ENCODE measurements around the gene AFF3. TPM values are rescaled to one million over a fixed set of nuclear protein-coding genes. Genes with fewer than 3 reads are reported as not detected.
A peak's percentile ranks its signal among the peaks of the same experiment; 100 is the strongest.

The AFF3 gene
- total and polyA plus RNA-seq, 2 donors (not counting 1 experiment from before 2014, with no cell fraction given): 0.50 to 2.5 TPM

DNA sequence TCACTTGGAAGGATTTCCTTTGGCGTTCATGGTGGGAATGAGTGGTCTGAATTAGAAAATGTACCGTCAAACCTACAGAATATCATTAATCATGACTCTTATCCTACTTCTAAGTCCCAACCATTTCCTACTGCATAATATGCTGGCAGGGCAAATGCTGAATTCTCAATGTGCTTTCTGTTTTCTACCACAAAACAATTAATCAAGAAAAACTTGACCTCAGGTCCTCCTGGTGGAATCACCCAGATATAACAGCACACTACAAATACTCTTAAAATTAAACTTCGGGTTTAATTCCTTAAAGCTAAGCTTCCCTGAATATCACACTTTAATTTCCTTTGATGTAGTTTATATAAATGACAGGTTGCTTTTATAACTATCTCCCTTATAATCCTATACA, 301.6 kb downstream of the AFF3 start:
- TF ChIP-seq, protein P1, sequence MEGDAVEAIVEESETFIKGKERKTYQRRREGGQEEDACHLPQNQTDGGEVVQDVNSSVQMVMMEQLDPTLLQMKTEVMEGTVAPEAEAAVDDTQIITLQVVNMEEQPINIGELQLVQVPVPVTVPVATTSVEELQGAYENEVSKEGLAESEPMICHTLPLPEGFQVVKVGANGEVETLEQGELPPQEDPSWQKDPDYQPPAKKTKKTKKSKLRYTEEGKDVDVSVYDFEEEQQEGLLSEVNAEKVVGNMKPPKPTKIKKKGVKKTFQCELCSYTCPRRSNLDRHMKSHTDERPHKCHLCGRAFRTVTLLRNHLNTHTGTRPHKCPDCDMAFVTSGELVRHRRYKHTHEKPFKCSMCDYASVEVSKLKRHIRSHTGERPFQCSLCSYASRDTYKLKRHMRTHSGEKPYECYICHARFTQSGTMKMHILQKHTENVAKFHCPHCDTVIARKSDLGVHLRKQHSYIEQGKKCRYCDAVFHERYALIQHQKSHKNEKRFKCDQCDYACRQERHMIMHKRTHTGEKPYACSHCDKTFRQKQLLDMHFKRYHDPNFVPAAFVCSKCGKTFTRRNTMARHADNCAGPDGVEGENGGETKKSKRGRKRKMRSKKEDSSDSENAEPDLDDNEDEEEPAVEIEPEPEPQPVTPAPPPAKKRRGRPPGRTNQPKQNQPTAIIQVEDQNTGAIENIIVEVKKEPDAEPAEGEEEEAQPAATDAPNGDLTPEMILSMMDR (conservative IDR thresholded peaks at IDR 0.05 in 1 of 2, IDR thresholded peaks at IDR 0.05 in 1 of 2; ENCODE audit: low read depth in 1 of 2, low read length in 2 of 2): no peak
- Histone ChIP-seq H3K9ac (ENCODE audit: insufficient read depth, low read length) (no peak overlapping the region), H2AFZ (ENCODE audit: low read length) (no peak overlapping the region), H3K27ac (ENCODE audit: insufficient read depth, low read length) (no peak overlapping the region), H3K79me2 (ENCODE audit: control insufficient read depth, insufficient read depth, low read length) (no peaks in the 10 kb centered on the region), H3K4me2 (ENCODE audit: extremely low read depth, insufficient read depth, low read length) (no peak overlapping the region), H4K20me1 (ENCODE audit: control insufficient read depth, extremely low read depth, insufficient read depth, low read length) (no peaks in the 10 kb centered on the region), H3K4me3 (replicated peaks in 1 of 4; ENCODE audit: control extremely low read depth in 1 of 4, insufficient read depth in 1 of 4, low read depth in 3 of 4, low read length in 4 of 4) (no peak overlapping the region), H3K9me3 (ENCODE audit: control insufficient read depth, insufficient read depth, low read depth, low read length) (no peaks in the 10 kb centered on the region), H3K27me3 (ENCODE audit: control insufficient read depth, insufficient read depth, low read length) (no peaks in the 10 kb centered on the region), H3K36me3 (ENCODE audit: control insufficient read depth, insufficient read depth, low read length) (no peaks in the 10 kb centered on the region), H3K4me1 (ENCODE audit: control insufficient read depth, extremely low read depth, insufficient read depth, low read length) (no peaks in the 10 kb centered on the region)
- peak in 1 of 2 donors; percentile 54 for DNase-seq (ENCODE audit: low read depth in 2 of 2)

DNA sequence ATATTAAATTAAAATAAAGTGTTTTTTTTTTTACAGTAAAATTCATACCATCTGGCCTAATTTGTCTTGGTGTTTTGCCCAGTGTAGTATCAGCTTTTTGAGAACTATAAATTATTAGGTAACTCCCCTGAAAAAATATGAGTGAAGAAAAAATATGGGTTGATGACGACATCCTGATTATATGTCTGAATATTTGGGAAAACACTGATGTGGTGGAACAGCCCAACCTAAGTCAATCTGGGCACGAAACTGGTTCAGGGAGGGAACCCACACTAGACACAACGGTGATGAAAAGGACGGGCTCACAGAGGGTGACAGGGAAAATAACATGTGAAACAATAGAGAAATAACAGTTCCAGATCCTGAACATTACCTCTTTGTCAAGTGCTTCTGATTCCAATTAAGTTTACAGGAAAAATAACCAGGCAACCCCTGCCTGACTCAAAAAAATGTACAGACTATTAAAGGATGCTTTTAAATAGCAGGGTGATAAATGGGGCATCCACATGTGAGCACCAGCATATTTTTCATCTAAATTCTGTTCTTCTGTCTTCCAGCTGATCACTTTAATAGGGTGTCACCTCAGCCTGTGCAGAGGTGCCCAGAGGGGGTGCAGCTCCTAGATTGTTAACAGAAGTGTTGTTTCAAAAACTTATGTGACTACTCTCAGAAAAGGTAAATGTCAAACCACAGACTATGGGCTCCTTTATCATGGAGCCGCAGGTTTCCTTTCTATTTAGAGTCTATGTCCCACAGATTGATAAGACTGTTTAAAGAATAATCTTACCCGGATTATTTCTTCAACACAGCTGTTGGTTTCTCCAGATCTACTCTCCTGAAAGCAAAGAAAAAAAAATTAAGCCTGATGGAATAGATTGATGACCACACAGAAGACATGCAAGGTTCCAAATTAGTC, 305.4 kb downstream of the AFF3 start:
- peak; percentile 42 to 71 for DNase-seq (ENCODE audit: low read depth in 2 of 2)
- H4K20me1 ChIP-seq (ENCODE audit: control insufficient read depth, extremely low read depth, insufficient read depth, low read length): no peaks in the 10 kb centered on the region
- no peaks in the 10 kb centered on the region for H3K36me3 ChIP-seq (ENCODE audit: control insufficient read depth, insufficient read depth, low read length)
- H3K27ac ChIP-seq (ENCODE audit: insufficient read depth, low read length): no peak overlapping the region
- no peaks in the 10 kb centered on the region for H3K4me1 ChIP-seq (ENCODE audit: control insufficient read depth, extremely low read depth, insufficient read depth, low read length)
- H2AFZ ChIP-seq (ENCODE audit: low read length): no peak overlapping the region
- no peaks in the 10 kb centered on the region for H3K27me3 ChIP-seq (ENCODE audit: control insufficient read depth, insufficient read depth, low read length)
- no peaks in the 10 kb centered on the region for H3K79me2 ChIP-seq (ENCODE audit: control insufficient read depth, insufficient read depth, low read length)
- H3K4me2 ChIP-seq (ENCODE audit: extremely low read depth, insufficient read depth, low read length): no peak overlapping the region
- H3K4me3 ChIP-seq (replicated peaks in 1 of 4; ENCODE audit: control extremely low read depth in 1 of 4, insufficient read depth in 1 of 4, low read depth in 3 of 4, low read length in 4 of 4): no peak overlapping the region
- H3K9ac ChIP-seq (ENCODE audit: insufficient read depth, low read length): no peak overlapping the region
- no peak for TF ChIP-seq EZH2 (IDR thresholded peaks at IDR 0.05; ENCODE audit: low read length, missing control alignments)
- TF ChIP-seq, protein P1 (conservative IDR thresholded peaks at IDR 0.05 in 1 of 2, IDR thresholded peaks at IDR 0.05 in 1 of 2; ENCODE audit: low read depth in 1 of 2, low read length in 2 of 2): no peak
- no peaks in the 10 kb centered on the region for H3K9me3 ChIP-seq (ENCODE audit: control insufficient read depth, insufficient read depth, low read depth, low read length)

DNA sequence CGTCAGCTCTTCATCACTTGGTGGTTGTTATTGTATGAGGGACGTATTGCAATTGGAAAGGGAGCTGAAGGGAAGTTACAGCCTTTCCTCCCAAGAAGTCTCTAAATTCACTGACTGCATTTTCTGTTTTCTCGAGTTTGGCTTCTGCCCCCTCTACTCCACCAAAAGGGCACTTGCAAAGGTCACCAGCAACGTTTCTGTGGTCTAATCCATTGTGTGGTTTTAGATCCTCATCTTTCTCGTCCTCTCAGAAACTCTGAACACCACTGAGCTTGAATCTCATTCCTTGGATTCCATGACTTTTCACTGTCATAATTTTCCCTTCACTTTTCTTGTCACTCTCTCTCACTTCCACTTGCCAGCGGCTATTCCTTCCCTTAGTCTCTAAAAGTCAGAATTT, 308.0 kb downstream of the AFF3 start:
- no peak overlapping the region for H3K27ac ChIP-seq (ENCODE audit: insufficient read depth, low read length)
- H3K79me2 ChIP-seq (ENCODE audit: control insufficient read depth, insufficient read depth, low read length): no peaks in the 10 kb centered on the region
- DNase-seq (ENCODE audit: low read depth in 2 of 2): peak in 1 of 2 donors; percentile 64
- no peak overlapping the region for H3K4me2 ChIP-seq (ENCODE audit: extremely low read depth, insufficient read depth, low read length)
- H3K9ac ChIP-seq (ENCODE audit: insufficient read depth, low read length): no peak overlapping the region
- H3K36me3 ChIP-seq (ENCODE audit: control insufficient read depth, insufficient read depth, low read length): no peaks in the 10 kb centered on the region
- H4K20me1 ChIP-seq (ENCODE audit: control insufficient read depth, extremely low read depth, insufficient read depth, low read length): no peaks in the 10 kb centered on the region
- no peaks in the 10 kb centered on the region for H3K27me3 ChIP-seq (ENCODE audit: control insufficient read depth, insufficient read depth, low read length)
- TF ChIP-seq EZH2 (IDR thresholded peaks at IDR 0.05; ENCODE audit: low read length, missing control alignments): no peak
- TF ChIP-seq, protein P1 (conservative IDR thresholded peaks at IDR 0.05 in 1 of 2, IDR thresholded peaks at IDR 0.05 in 1 of 2; ENCODE audit: low read depth in 1 of 2, low read length in 2 of 2): no peak
- H3K4me3 ChIP-seq (replicated peaks in 1 of 4; ENCODE audit: control extremely low read depth in 1 of 4, insufficient read depth in 1 of 4, low read depth in 3 of 4, low read length in 4 of 4): no peak overlapping the region
- H2AFZ ChIP-seq (ENCODE audit: low read length): no peak overlapping the region
- H3K9me3 ChIP-seq (ENCODE audit: control insufficient read depth, insufficient read depth, low read depth, low read length): no peaks in the 10 kb centered on the region
- H3K4me1 ChIP-seq (ENCODE audit: control insufficient read depth, extremely low read depth, insufficient read depth, low read length): no peaks in the 10 kb centered on the region

All from fibroblast of lung (primary cell).